Stimulated activated CD8-positive, alpha-beta memory T cell treated with anti-CD3 and anti-CD28 coated beads, Interleukin-7, amount 100 ng/mL, for 24 hours (primary cell): ENCODE measurements around the gene EDIL3.

Source experiments
- DNase-seq: peaks from one replicate; pipeline ENCODE4 v3.0.0-alpha.2; 2020; ENCODE audit warnings: low read depth

Gene EDIL3

DNA sequence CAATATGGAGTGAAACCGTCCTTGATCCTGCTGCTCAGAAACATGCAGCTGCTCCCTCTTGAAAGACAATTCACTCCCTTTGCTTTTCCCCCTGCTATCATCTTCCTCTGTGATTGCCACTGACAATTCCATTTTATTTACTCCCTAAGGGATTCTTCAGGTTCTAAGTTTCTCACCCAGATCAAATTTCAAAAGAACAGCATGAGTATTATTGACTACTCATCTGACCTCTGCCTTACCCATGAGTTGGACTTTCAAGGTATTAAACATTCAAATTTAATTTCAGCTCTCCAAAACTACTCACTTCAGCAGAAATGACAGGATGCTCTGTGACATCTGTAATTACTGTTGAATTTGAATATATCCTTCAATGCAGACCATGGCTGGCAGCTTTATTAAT is 427.5 kb downstream of the EDIL3 start:
- no peak for DNase-seq

DNA sequence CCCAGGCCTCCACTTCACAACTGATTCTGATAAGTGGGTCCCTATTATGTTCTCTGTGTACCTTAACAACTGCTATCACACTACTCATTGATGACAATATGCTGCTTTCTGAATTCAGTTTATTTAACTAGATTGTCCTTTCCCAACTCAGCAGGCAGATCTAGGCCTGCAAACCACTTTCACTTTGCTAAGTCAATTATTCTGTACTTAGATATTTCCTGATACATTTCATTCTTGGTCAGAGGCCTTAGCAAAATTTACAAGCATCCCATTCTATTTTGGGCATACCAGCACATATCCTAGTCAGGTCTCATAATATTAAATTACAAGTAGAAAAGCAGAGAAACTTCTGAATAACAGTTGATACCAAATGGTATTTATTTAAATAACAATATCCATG is 428.3 kb downstream of the EDIL3 start:
- DNase-seq: no peak

GRCh38 chr5:83955916-83956315 is 428.8 kb downstream of the EDIL3 start:
- no peak for DNase-seq

DNA sequence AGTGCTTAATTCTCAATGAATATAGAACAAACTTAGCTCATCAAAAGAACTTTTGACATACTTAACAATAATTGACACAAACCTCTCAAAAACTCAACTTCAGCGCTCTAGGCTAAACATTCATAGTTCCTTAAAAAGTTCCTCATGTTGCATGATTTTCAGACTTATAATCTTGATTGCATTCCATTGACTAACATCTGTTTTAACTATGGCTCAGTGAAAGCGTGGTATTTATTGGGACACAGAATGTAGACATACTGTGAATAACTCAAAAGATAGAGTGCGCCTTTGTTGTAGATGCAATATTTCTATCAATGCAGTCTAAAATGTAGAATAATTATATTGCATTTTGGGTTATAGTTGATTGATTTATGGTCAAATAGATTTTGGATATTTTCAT is 436.9 kb downstream of the EDIL3 start:
- DNase-seq: no peak

DNA sequence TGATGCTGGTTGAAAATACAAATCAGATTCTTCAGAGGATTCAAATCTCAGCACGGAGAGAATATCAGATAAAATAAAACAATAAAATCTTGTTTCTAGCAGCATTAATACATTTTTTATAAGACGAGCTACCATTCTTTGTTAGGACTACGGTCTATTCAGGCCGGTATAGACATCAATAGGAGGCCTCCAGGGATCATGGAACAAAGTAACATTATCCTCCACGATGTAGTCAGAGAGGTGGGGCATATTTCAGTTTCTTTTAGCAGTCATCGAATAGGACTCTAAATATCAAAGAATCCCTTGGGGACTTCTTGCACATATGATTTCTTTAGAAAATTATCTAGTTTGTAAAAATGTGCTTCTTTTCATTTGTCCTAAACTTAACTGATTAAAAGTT is 438.2 kb downstream of the EDIL3 start:
- DNase-seq: no peak

- DNase-seq: no peak
Measured at GRCh38 chr5:83942155-83942554, 442.5 kb downstream of the EDIL3 start.

DNA sequence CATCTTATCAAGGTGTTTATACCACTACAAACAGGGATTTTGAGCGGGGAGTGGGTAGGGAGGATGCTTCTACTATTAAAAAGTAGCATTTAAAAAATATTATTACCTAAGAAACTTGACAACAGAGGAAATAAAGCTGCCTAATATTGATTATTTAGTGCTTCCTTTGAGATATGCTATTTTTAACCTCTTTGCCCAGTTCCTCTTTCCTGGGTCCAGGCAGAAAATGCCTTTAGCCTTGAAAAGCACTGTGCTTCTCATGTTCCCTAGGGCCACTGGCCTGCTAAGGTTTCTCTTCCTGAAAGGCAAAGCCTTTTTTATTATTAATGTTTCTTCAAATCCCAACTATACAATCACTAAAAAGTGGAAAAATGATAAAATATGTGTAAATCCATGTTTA is 446.8 kb downstream of the EDIL3 start:
- DNase-seq: no peak

GRCh38 chr5:83931969-83932368 is 452.7 kb downstream of the EDIL3 start:
- DNase-seq: no peak

- peak; percentile 4 for DNase-seq
Measured at GRCh38 chr5:83927140-83927733, 457.4 kb downstream of the EDIL3 start.

DNA sequence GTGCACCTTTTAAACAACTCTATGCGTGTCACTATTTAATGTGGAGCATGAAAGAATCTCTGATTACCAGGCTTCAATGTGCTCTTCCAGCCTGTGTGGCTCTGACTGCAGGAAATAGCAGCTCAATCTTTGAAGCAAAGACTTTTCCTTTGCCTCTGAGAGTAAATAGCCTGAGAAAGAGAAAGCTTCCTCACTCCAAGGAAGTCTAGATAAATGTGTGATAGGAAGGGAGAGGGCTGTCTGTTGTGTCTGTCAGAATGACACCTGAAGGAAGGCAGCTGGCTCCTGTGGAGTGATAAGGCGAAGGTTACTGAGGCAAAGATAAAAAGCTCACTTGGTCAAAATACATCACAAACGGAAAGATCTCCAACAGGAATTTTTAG is 458.7 kb downstream of the EDIL3 start:
- no peak for DNase-seq

DNA sequence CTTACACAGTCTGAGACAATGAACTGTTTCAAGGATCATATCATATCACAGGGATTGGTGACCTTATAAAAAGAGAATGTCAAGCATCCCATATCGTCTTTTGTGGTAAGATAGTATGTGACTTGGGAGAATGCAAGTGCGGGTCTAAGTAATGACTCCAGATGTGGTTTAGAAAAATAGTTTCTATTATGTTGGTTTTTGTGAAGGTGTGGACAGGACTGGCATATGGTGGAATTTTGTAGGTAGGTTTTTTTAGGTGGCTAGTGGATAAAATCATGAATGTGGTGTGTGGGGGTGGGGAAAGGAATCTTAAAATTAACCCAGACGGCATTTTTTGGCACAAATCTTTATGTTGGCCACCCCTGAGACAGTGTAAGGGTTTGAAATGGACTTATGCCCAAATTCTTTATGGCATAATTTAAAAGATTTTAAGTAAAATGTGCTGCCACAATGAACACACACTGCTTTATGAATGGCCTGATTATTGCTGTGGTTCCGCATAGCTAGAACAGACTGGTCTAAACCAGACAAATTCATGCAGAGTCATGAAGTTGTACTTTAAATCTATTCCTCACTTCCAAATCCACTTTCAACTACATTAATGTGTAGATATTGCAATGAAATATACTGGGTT is 459.2 kb downstream of the EDIL3 start:
- DNase-seq: no peak

DNA sequence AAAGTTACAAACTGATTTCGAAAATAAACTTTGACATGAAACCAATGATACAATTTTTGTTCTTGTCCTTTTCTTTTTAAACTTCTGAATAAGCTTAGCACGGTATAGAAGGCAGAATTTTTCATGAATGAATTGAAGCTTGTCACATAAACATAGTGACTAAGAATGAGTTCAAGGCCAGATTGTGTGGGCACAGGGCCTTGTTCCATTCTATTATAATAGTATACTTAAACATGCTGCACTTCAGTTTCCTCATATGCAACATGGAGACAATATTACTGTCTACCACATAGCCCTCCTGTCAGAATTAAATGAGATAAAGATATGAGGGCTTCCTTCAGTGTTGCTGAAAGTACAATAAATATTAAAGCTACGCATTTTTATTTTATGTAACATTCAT is 459.8 kb downstream of the EDIL3 start:
- no peak for DNase-seq

GRCh38 chr5:83924171-83924570 is 460.5 kb downstream of the EDIL3 start:
- no peak for DNase-seq

DNA sequence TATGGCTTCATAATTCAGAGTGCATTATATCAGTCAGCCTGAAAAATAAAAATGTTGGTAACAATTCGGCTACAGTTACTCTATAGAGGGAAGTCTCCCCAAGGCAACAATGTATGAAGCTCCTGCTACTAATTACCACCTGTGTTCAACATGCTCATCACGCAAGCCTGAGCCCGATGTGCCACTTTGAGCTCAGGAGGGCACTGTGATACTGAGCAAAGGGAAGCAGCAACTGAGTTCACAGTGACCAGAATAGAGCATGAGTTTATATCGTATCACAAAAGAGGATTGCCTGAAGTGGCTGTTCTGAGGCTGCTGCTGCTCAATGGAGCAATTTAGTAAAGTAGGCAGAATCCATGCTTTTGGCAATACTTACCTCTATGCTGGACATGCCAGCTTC is 462.0 kb downstream of the EDIL3 start:
- DNase-seq: no peak

DNA sequence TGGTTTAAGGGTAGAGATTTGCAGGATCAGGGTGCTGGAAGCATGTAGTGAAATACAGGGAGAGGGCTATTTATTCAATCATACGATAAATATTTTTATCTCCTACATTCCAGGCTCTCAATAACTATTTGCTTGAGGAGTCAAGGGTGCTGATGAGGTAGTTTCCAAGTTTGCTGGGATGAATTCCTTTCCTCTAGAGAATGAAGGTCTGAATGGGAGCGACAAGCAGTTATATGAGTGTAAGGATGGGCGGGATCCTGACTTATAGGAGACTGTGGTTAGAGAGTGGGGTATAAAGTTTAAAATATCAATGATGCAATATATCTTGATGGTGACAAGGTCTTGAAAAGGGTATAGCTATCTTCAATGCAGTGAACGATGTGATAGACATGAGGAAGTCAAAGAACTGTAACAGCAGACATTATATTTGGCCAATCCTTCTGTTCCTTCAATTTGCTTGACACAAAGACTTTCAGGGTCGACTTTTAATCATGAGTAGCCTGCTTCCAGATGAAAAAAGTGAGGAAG is 462.9 kb downstream of the EDIL3 start:
- DNase-seq: no peak

DNA sequence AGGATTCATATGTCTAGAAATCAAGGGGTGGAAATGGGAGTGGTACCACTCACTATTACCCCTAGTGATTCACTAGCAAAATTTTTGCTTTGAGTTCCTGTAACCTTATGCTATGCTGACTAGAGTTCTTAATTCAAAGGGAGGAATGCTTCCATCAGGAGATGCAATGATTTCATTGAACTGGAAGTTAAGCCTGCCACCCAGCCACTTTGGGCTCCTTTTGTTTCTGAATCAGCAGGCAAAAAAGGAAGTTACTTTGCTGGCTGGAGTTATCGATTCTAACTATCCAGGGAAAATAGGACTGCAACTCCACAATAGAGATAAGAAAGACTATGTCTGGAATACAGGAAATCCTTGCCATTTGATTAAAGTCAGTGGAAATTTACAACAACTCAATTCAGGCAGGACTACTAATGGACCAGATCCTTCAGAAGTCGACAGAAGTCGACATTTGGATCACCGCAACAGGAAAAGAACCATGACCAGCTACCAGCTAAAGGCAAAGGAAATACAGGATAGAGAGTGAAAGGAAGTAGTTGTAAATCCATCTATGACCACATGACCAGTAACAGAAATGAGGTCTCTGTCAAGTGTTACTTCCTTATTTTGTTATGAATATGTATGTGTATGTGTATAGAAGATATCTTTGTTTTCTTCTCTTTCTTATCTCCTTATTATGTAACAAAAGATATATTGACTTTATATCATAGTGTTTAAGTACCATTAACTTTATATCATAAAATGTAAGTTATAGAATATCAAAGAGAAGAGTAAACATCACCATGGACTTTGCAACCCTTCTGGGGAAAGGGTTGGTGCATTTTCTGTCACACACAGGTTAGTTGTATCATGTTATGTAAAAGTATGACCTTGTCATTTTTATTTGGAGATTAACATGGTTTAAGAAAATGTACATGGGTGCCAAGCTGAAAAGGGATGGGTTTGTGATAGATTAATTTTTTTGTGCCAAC is 465.3 kb downstream of the EDIL3 start:
- no peak for DNase-seq

DNA sequence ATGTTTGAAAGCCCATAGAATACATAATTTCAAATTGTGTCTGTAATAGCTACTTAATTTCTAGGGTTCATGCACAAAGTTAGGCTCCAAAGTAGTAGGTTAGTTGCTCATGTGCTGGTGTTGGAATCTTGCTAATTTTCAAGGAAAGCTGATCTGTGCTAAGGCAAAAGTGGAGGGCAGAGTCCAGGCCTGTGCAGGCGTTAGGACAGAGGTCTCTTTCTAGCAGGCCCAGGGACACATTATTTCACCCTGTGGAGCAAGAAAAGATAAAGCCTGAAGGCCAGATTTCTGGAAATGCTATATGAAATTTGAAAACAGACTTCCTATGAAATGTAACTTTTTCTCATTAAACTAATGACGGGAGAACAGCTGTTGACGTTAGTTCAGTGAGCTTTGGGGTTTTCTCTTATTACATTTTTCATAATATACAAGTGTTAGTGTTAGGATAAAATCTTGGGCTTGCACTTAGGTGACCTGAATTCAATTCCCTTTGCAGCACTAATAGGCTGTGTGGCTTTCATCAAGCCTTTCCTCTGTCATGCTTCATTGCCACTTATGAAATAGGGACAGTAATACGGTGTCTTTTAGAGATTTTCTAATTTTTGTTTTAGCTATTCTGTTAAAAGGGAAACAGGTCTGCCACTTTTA is 467.3 kb downstream of the EDIL3 start:
- DNase-seq: no peak

GRCh38 chr5:83914662-83915418 is 469.8 kb downstream of the EDIL3 start:
- DNase-seq: no peak

DNA sequence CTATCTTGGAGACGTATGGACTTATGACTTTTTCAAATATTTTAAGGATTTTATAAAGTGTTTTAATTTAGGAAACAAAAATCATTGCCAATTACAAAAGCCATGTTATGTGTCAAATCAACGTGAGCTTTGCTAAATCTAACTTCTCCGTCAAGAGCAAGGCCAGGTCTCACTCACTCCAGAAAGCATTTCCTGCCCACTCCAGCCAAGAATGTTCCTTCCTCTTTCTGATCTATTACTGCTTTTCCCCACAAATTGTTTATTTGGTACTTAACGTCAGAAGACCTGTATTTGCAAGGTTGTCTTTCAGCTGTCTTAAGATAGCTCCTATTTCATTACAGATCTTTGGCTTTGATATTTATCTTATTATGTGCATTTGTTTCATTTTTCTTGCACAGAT is 470.5 kb downstream of the EDIL3 start:
- DNase-seq: no peak

DNA sequence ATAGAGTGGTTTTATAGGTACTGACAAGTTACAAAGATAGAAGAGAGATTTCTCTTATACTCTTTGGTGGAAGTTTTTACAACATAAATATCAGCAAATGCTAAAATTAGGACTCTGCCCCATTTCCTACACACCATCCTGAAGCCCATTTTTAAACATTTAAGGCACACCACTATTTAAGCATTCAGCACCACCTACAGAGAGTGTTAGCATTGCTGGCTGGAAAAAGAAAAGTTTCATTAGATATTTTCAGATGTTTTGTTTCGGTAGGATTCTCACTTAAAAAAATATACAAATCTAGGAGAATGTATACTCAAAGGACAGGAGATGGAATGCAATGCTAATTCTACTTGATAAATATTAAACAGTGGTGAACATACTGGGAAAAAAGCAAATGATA is 471.1 kb downstream of the EDIL3 start:
- no peak for DNase-seq

GRCh38 chr5:83911367-83911919 is 473.2 kb downstream of the EDIL3 start:
- no peak for DNase-seq
